ENCODE results near the gene NPHS1. TPM values are rescaled to one million over a fixed set of nuclear protein-coding genes. Genes with fewer than 3 reads are reported as not detected.

NPHS1 gene
- total RNA-seq, 1 donor from 2014 or later = not detected

GRCh38 chr19:35846038-35846668 is 6.2 kb downstream of the NPHS1 start:
- no peaks in the 10 kb centered on the region for H3K36me3 ChIP-seq
- peaks cover 23% of the 10 kb centered on the region for H3K27me3 ChIP-seq
- H3K9me3 ChIP-seq = no peaks in the 10 kb centered on the region
- DNase-seq (ENCODE audit: low spot score in 2 of 2) = no peak
- no peak overlapping the region for H3K27ac ChIP-seq
- TF ChIP-seq, protein P1, sequence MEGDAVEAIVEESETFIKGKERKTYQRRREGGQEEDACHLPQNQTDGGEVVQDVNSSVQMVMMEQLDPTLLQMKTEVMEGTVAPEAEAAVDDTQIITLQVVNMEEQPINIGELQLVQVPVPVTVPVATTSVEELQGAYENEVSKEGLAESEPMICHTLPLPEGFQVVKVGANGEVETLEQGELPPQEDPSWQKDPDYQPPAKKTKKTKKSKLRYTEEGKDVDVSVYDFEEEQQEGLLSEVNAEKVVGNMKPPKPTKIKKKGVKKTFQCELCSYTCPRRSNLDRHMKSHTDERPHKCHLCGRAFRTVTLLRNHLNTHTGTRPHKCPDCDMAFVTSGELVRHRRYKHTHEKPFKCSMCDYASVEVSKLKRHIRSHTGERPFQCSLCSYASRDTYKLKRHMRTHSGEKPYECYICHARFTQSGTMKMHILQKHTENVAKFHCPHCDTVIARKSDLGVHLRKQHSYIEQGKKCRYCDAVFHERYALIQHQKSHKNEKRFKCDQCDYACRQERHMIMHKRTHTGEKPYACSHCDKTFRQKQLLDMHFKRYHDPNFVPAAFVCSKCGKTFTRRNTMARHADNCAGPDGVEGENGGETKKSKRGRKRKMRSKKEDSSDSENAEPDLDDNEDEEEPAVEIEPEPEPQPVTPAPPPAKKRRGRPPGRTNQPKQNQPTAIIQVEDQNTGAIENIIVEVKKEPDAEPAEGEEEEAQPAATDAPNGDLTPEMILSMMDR (IDR thresholded peaks at IDR 0.05) = no peak
- peak overlapping the region; percentile 12 to 29 for H3K4me3 ChIP-seq
- intact Hi-C loops (cut with DNase I) = no loop called here
- peaks cover 0 to 4% of the 10 kb centered on the region in 2 donors for H3K4me1 ChIP-seq

GRCh38 chr19:35845215-35846037 is 6.9 kb downstream of the NPHS1 start:
- Histone ChIP-seq H3K9me3 (no peaks in the 10 kb centered on the region), H3K4me3 (peak overlapping the region; percentile 12 to 29), H3K4me1 (peaks cover 0 to 4% of the 10 kb centered on the region in 2 donors), H3K36me3 (no peaks in the 10 kb centered on the region), H3K27me3 (peaks cover 23% of the 10 kb centered on the region), H3K27ac (no peak overlapping the region)
- DNase-seq (ENCODE audit: low spot score in 2 of 2) = no peak
- TF ChIP-seq, protein P1 (IDR thresholded peaks at IDR 0.05) = no peak
- intact Hi-C loops (cut with DNase I) = no loop called here

DNA sequence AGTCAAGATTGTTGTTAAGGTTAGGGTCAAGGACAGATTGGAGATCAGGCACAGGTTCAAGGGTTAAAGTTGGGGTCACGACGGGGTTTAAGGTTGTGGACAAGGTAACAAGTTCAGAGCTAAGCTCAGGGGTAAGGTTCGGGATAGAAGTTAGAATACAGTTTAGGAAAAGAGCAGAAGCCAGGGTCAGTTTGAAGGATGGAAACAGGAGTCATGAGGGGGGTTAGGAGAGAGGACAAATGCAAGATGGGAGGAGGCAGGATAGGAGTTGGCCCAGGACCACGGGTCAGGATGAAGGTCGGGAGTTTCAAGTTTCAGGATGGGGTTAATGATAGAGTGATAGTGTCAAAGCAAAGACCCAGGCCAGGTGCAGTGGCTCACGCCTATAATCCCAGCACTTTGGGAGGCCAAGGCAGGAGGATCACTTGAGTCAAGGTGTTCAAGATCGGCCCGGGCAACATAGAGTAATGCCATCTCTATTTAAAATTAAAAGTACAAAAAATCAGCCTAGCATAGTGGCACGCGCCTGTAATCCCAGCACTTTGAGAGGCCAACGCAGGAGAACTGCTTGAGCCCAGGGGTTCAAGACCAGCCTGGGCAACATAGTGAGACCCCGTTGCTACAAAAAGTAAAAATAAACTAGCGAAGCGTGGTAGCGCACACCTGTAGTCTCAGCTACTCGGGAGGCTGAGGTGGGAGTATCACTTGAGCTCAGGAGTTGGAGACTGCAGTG is 7.7 kb downstream of the NPHS1 start:
- peaks cover 0 to 4% of the 10 kb centered on the region in 2 donors for H3K4me1 ChIP-seq
- TF ChIP-seq, protein P1 (IDR thresholded peaks at IDR 0.05) = no peak
- no peak for DNase-seq (ENCODE audit: low spot score in 2 of 2)
- H3K27me3 ChIP-seq = peaks cover 23% of the 10 kb centered on the region
- H3K4me3 ChIP-seq = no peak overlapping the region
- no peak overlapping the region for H3K27ac ChIP-seq
- H3K9me3 ChIP-seq = peaks cover 0 to under 1% of the 10 kb centered on the region in 2 donors
- intact Hi-C loops (cut with DNase I) = no loop called here
- no peaks in the 10 kb centered on the region for H3K36me3 ChIP-seq

- DNase-seq (ENCODE audit: low spot score in 2 of 2) = no peak
- TF ChIP-seq, protein P1 (IDR thresholded peaks at IDR 0.05) = no peak
- H3K4me1 ChIP-seq = peaks cover 0 to 4% of the 10 kb centered on the region in 2 donors
- peaks cover 23% of the 10 kb centered on the region for H3K27me3 ChIP-seq
- intact Hi-C loops (cut with DNase I) = no loop called here
- no peaks in the 10 kb centered on the region for H3K36me3 ChIP-seq
- no peak overlapping the region for H3K4me3 ChIP-seq
- H3K27ac ChIP-seq = no peak overlapping the region
- peaks cover 2 to 7% of the 10 kb centered on the region in 2 donors for H3K9me3 ChIP-seq
These were observed 8.4 kb downstream of the NPHS1 start for GRCh38 chr19:35843676-35844481.

GRCh38 chr19:35842666-35843272 is 9.5 kb downstream of the NPHS1 start:
- Histone ChIP-seq H3K36me3 (no peaks in the 10 kb centered on the region), H3K27ac (no peak overlapping the region), H3K4me1 (peaks cover 0 to 4% of the 10 kb centered on the region in 2 donors), H3K27me3 (peaks cover 23% of the 10 kb centered on the region), H3K9me3 (peaks cover 2 to 10% of the 10 kb centered on the region in 2 donors), H3K4me3 (no peak overlapping the region)
- DNase-seq (ENCODE audit: low spot score in 2 of 2) = no peak
- intact Hi-C loops (cut with DNase I) = no loop called here
- TF ChIP-seq, protein P1 (IDR thresholded peaks at IDR 0.05) = no peak

Data from ascending aorta (tissue), 2 donors.